ENCODE measurements around the gene GNG3. TPM values are rescaled to one million over a fixed set of nuclear protein-coding genes. Genes with fewer than 3 reads are reported as not detected.

Gene GNG3
- total and polyA plus RNA-seq, 2 experiments from 2014 or later, result 2.1 to 7.2 TPM

Small RNA genes lying within 50 kb of the gene (small RNA-seq; reads per million reads assigned to genes)
- gene SNORA57 (ENCODE audit: low replicate concordance), result not detected

Other genes starting within 250 kb of the GNG3 start
- 1.7 and 2.1 TPM in 2 replicates for gene AHNAK, start 160.9 kb upstream of the GNG3 start, total RNA-seq (2014; rRNA removed; shearing (Covaris generic))
- 0.91 and 1.1 TPM in 2 replicates for gene AHNAK, start 160.9 kb upstream of the GNG3 start, polyA plus RNA-seq (2016; fragmentation: Nextera tagmentation; extraction: Ambion mirVana)
- gene EEF1G, start 133.8 kb upstream of the GNG3 start, total RNA-seq (2014; rRNA removed; shearing (Covaris generic)), result 1,200 and 1,316 TPM in 2 replicates
- 696 and 736 TPM in 2 replicates for gene EEF1G, start 133.8 kb upstream of the GNG3 start, polyA plus RNA-seq (2016; fragmentation: Nextera tagmentation; extraction: Ambion mirVana)
- 15.2 and 22.2 TPM in 2 replicates for gene TUT1, start 116.2 kb upstream of the GNG3 start, total RNA-seq (2014; rRNA removed; shearing (Covaris generic))
- 12.8 and 14.0 TPM in 2 replicates for gene TUT1, start 116.2 kb upstream of the GNG3 start, polyA plus RNA-seq (2016; fragmentation: Nextera tagmentation; extraction: Ambion mirVana)
- gene MTA2, start 105.8 kb upstream of the GNG3 start, total RNA-seq (2014; rRNA removed; shearing (Covaris generic)), result 93.6 and 102 TPM in 2 replicates
- 22.1 and 22.9 TPM in 2 replicates for gene MTA2, start 105.8 kb upstream of the GNG3 start, polyA plus RNA-seq (2016; fragmentation: Nextera tagmentation; extraction: Ambion mirVana)
- gene EML3, start 94.9 kb upstream of the GNG3 start, total RNA-seq (2014; rRNA removed; shearing (Covaris generic)), result 17.1 and 19.3 TPM in 2 replicates
- gene EML3, start 94.9 kb upstream of the GNG3 start, polyA plus RNA-seq (2016; fragmentation: Nextera tagmentation; extraction: Ambion mirVana), result 15.4 and 15.5 TPM in 2 replicates
- 0.24 TPM in 1 of 2 replicates, not detected in the other for gene ROM1, start 94.4 kb upstream of the GNG3 start, total RNA-seq (2014; rRNA removed; shearing (Covaris generic))
- 0.65 and 0.89 TPM in 2 replicates for gene ROM1, start 94.4 kb upstream of the GNG3 start, polyA plus RNA-seq (2016; fragmentation: Nextera tagmentation; extraction: Ambion mirVana)
- gene B3GAT3, start 85.7 kb upstream of the GNG3 start, total RNA-seq (2014; rRNA removed; shearing (Covaris generic)), result 18.4 and 21.1 TPM in 2 replicates
- 16.4 and 16.6 TPM in 2 replicates for gene B3GAT3, start 85.7 kb upstream of the GNG3 start, polyA plus RNA-seq (2016; fragmentation: Nextera tagmentation; extraction: Ambion mirVana)
- 267 and 272 TPM in 2 replicates for gene GANAB, start 61.1 kb upstream of the GNG3 start, total RNA-seq (2014; rRNA removed; shearing (Covaris generic))
- gene GANAB, start 61.1 kb upstream of the GNG3 start, polyA plus RNA-seq (2016; fragmentation: Nextera tagmentation; extraction: Ambion mirVana), result 76.8 and 82.3 TPM in 2 replicates
- gene INTS5, start 54.4 kb upstream of the GNG3 start, total RNA-seq (2014; rRNA removed; shearing (Covaris generic)), result 33.4 and 37.2 TPM in 2 replicates
- gene INTS5, start 54.4 kb upstream of the GNG3 start, polyA plus RNA-seq (2016; fragmentation: Nextera tagmentation; extraction: Ambion mirVana), result 5.7 TPM in 2 replicates
- gene C11orf98, start 42.5 kb upstream of the GNG3 start, total RNA-seq (2014; rRNA removed; shearing (Covaris generic)), result 110 and 132 TPM in 2 replicates
- 479 and 507 TPM in 2 replicates for gene C11orf98, start 42.5 kb upstream of the GNG3 start, polyA plus RNA-seq (2016; fragmentation: Nextera tagmentation; extraction: Ambion mirVana)
- gene CSKMT, start 42.4 kb upstream of the GNG3 start, total RNA-seq (2014; rRNA removed; shearing (Covaris generic)), result 8.0 and 26.4 TPM in 2 replicates
- 25.6 and 30.0 TPM in 2 replicates for gene CSKMT, start 42.4 kb upstream of the GNG3 start, polyA plus RNA-seq (2016; fragmentation: Nextera tagmentation; extraction: Ambion mirVana)
- 13.0 and 15.9 TPM in 2 replicates for gene UQCC3, start 36.0 kb upstream of the GNG3 start, total RNA-seq (2014; rRNA removed; shearing (Covaris generic))
- 53.9 and 54.7 TPM in 2 replicates for gene UQCC3, start 36.0 kb upstream of the GNG3 start, polyA plus RNA-seq (2016; fragmentation: Nextera tagmentation; extraction: Ambion mirVana)
- gene LBHD1, start 35.4 kb upstream of the GNG3 start, total RNA-seq (2014; rRNA removed; shearing (Covaris generic)), result 2.8 TPM in 2 replicates
- gene LBHD1, start 35.4 kb upstream of the GNG3 start, polyA plus RNA-seq (2016; fragmentation: Nextera tagmentation; extraction: Ambion mirVana), result 1.5 and 2.9 TPM in 2 replicates
- gene UBXN1, start 28.6 kb upstream of the GNG3 start, total RNA-seq (2014; rRNA removed; shearing (Covaris generic)), result 62.0 and 132 TPM in 2 replicates
- gene UBXN1, start 28.6 kb upstream of the GNG3 start, polyA plus RNA-seq (2016; fragmentation: Nextera tagmentation; extraction: Ambion mirVana), result 126 and 132 TPM in 2 replicates
- gene LRRN4CL, start 18.1 kb upstream of the GNG3 start, total RNA-seq (2014; rRNA removed; shearing (Covaris generic)), result 0.12 and 0.21 TPM in 2 replicates
- gene LRRN4CL, start 18.1 kb upstream of the GNG3 start, polyA plus RNA-seq (2016; fragmentation: Nextera tagmentation; extraction: Ambion mirVana), result 0.08 and 0.10 TPM in 2 replicates
- gene BSCL2, start 252 bp upstream of the GNG3 start, total RNA-seq (2014; rRNA removed; shearing (Covaris generic)), result 49.0 and 60.2 TPM in 2 replicates
- gene BSCL2, start 252 bp upstream of the GNG3 start, polyA plus RNA-seq (2016; fragmentation: Nextera tagmentation; extraction: Ambion mirVana), result 81.7 and 91.5 TPM in 2 replicates
- 18.3 and 21.7 TPM in 2 replicates for gene HNRNPUL2, start 19.8 kb downstream of the GNG3 start, total RNA-seq (2014; rRNA removed; shearing (Covaris generic))
- 9.4 and 10.9 TPM in 2 replicates for gene HNRNPUL2, start 19.8 kb downstream of the GNG3 start, polyA plus RNA-seq (2016; fragmentation: Nextera tagmentation; extraction: Ambion mirVana)
- 27.5 and 51.4 TPM in 2 replicates for gene TTC9C, start 20.8 kb downstream of the GNG3 start, total RNA-seq (2014; rRNA removed; shearing (Covaris generic))
- 42.0 and 42.6 TPM in 2 replicates for gene TTC9C, start 20.8 kb downstream of the GNG3 start, polyA plus RNA-seq (2016; fragmentation: Nextera tagmentation; extraction: Ambion mirVana)
- gene ZBTB3, start 46.5 kb downstream of the GNG3 start, total RNA-seq (2014; rRNA removed; shearing (Covaris generic)), result 82.6 and 91.7 TPM in 2 replicates
- 47.8 and 52.2 TPM in 2 replicates for gene ZBTB3, start 46.5 kb downstream of the GNG3 start, polyA plus RNA-seq (2016; fragmentation: Nextera tagmentation; extraction: Ambion mirVana)
- 101 and 117 TPM in 2 replicates for gene POLR2G, start 53.9 kb downstream of the GNG3 start, total RNA-seq (2014; rRNA removed; shearing (Covaris generic))
- gene POLR2G, start 53.9 kb downstream of the GNG3 start, polyA plus RNA-seq (2016; fragmentation: Nextera tagmentation; extraction: Ambion mirVana), result 193 and 196 TPM in 2 replicates
- gene TAF6L, start 63.7 kb downstream of the GNG3 start, total RNA-seq (2014; rRNA removed; shearing (Covaris generic)), result 30.6 and 50.6 TPM in 2 replicates
- gene TAF6L, start 63.7 kb downstream of the GNG3 start, polyA plus RNA-seq (2016; fragmentation: Nextera tagmentation; extraction: Ambion mirVana), result 21.8 and 23.0 TPM in 2 replicates
- 15.3 and 17.5 TPM in 2 replicates for gene TMEM179B, start 79.7 kb downstream of the GNG3 start, total RNA-seq (2014; rRNA removed; shearing (Covaris generic))
- gene TMEM179B, start 79.7 kb downstream of the GNG3 start, polyA plus RNA-seq (2016; fragmentation: Nextera tagmentation; extraction: Ambion mirVana), result 10.6 and 16.9 TPM in 2 replicates
- gene TMEM223, start 84.3 kb downstream of the GNG3 start, total RNA-seq (2014; rRNA removed; shearing (Covaris generic)), result 35.6 and 46.1 TPM in 2 replicates
- gene TMEM223, start 84.3 kb downstream of the GNG3 start, polyA plus RNA-seq (2016; fragmentation: Nextera tagmentation; extraction: Ambion mirVana), result 59.6 and 69.1 TPM in 2 replicates
- gene NXF1, start 97.8 kb downstream of the GNG3 start, total RNA-seq (2014; rRNA removed; shearing (Covaris generic)), result 31.8 and 33.8 TPM in 2 replicates
- 31.1 and 31.7 TPM in 2 replicates for gene NXF1, start 97.8 kb downstream of the GNG3 start, polyA plus RNA-seq (2016; fragmentation: Nextera tagmentation; extraction: Ambion mirVana)
- gene STX5, start 124.4 kb downstream of the GNG3 start, total RNA-seq (2014; rRNA removed; shearing (Covaris generic)), result 15.0 and 22.2 TPM in 2 replicates
- 7.4 and 7.7 TPM in 2 replicates for gene STX5, start 124.4 kb downstream of the GNG3 start, polyA plus RNA-seq (2016; fragmentation: Nextera tagmentation; extraction: Ambion mirVana)
- not detected in 2 replicates for gene TEX54, start 125.2 kb downstream of the GNG3 start, total RNA-seq (2014; rRNA removed; shearing (Covaris generic))
- gene TEX54, start 125.2 kb downstream of the GNG3 start, polyA plus RNA-seq (2016; fragmentation: Nextera tagmentation; extraction: Ambion mirVana), result 1.3 and 1.9 TPM in 2 replicates
- 109 and 136 TPM in 2 replicates for gene WDR74, start 131.9 kb downstream of the GNG3 start, total RNA-seq (2014; rRNA removed; shearing (Covaris generic))
- 94.4 and 95.8 TPM in 2 replicates for gene WDR74, start 131.9 kb downstream of the GNG3 start, polyA plus RNA-seq (2016; fragmentation: Nextera tagmentation; extraction: Ambion mirVana)
- gene SLC3A2, start 173.2 kb downstream of the GNG3 start, total RNA-seq (2014; rRNA removed; shearing (Covaris generic)), result 375 and 425 TPM in 2 replicates
- 240 and 241 TPM in 2 replicates for gene SLC3A2, start 173.2 kb downstream of the GNG3 start, polyA plus RNA-seq (2016; fragmentation: Nextera tagmentation; extraction: Ambion mirVana)
- 0.14 TPM in 1 of 2 replicates, not detected in the other for gene CHRM1, start 213.7 kb downstream of the GNG3 start, total RNA-seq (2014; rRNA removed; shearing (Covaris generic))
- 0.30 and 0.44 TPM in 2 replicates for gene CHRM1, start 213.7 kb downstream of the GNG3 start, polyA plus RNA-seq (2016; fragmentation: Nextera tagmentation; extraction: Ambion mirVana)

Measured in GM23338 (cell line).